Measurements from ENCODE around the gene MICAL3. TPM values are rescaled to one million over a fixed set of nuclear protein-coding genes. Genes with fewer than 3 reads are reported as not detected.
A peak's percentile ranks its signal among the peaks of the same experiment; 100 is the strongest.

Gene MICAL3
- polyA plus RNA-seq, 3 donors = 0.23 to 0.84 TPM; not detected in 1

- no peak overlapping the region for H3K9ac ChIP-seq (ENCODE audit: insufficient read depth, low read length, poor library complexity, severe bottlenecking)
- H3K9me3 ChIP-seq (replicated peaks in 1 of 2; ENCODE audit: control insufficient read depth in 1 of 2, insufficient read depth in 1 of 2, low read length in 2 of 2) = no peaks in the 10 kb centered on the region
- H3K4me1 ChIP-seq (ENCODE audit: control insufficient read depth in 1 of 2, insufficient read depth in 2 of 2, low read length in 2 of 2) = no peaks in the 10 kb centered on the region
- no peaks in the 10 kb centered on the region for H3K27me3 ChIP-seq (ENCODE audit: control insufficient read depth in 2 of 2, insufficient read depth in 2 of 2, low read length in 2 of 2)
- intact Hi-C loops (cut with micrococcal nuclease) = no loop called here
- H3K27ac Mint-ChIP-seq = peak overlapping the region in 1 of 7 donors; percentile 32
- no peak overlapping the region for H3K4me3 ChIP-seq (replicated peaks in 1 of 3; ENCODE audit: low read depth in 2 of 3, low read length in 3 of 3)
- H3K9me3 Mint-ChIP-seq = no peaks in the 10 kb centered on the region
- H3K79me2 ChIP-seq (ENCODE audit: insufficient read depth, low read length) = no peaks in the 10 kb centered on the region
- DNase-seq = no peak
- no peak for TF ChIP-seq CTCF (IDR thresholded peaks at IDR 0.05)
- H3K27me3 Mint-ChIP-seq (ENCODE audit: low read depth in 3 of 3) = peaks cover 0 to 10% (median 2%) of the 10 kb centered on the region in 3 donors
- no peaks in the 10 kb centered on the region for H4K20me1 ChIP-seq (ENCODE audit: insufficient read depth, low read length)
- 83% methylated on average over 6 of the region's 9 CpGs for WGBS (ENCODE audit: insufficient coverage)
- H3K27ac ChIP-seq (ENCODE audit: low read depth in 1 of 2, low read length in 2 of 2) = no peak overlapping the region
- H3K4me3 Mint-ChIP-seq = no peak overlapping the region
- no peak overlapping the region for H3K4me2 ChIP-seq (replicated peaks; ENCODE audit: extremely low read depth, low read length, poor library complexity, severe bottlenecking)
- no peaks in the 10 kb centered on the region for H3K36me3 Mint-ChIP-seq
- no peak overlapping the region for H2AFZ ChIP-seq (ENCODE audit: insufficient read depth, low read depth, low read length, poor library complexity, severe bottlenecking)
- H3K36me3 ChIP-seq (replicated peaks in 1 of 2; ENCODE audit: control insufficient read depth in 1 of 2, insufficient read depth in 2 of 2, low read length in 2 of 2) = no peaks in the 10 kb centered on the region
- H3K4me1 Mint-ChIP-seq = no peaks in the 10 kb centered on the region
These were observed 52.6 kb downstream of the MICAL3 start for GRCh38 chr22:17971711-17972110.

- no peak for DNase-seq
- Histone ChIP-seq H3K79me2 (ENCODE audit: insufficient read depth, low read length) (no peaks in the 10 kb centered on the region), H3K27me3 (ENCODE audit: control insufficient read depth in 2 of 2, insufficient read depth in 2 of 2, low read length in 2 of 2) (no peaks in the 10 kb centered on the region), H3K4me3 (replicated peaks in 1 of 3; ENCODE audit: low read depth in 2 of 3, low read length in 3 of 3) (no peak overlapping the region), H3K4me2 (replicated peaks; ENCODE audit: extremely low read depth, low read length, poor library complexity, severe bottlenecking) (no peak overlapping the region), H4K20me1 (ENCODE audit: insufficient read depth, low read length) (no peaks in the 10 kb centered on the region), H3K27ac (ENCODE audit: low read depth in 1 of 2, low read length in 2 of 2) (no peak overlapping the region), H3K9me3 (replicated peaks in 1 of 2; ENCODE audit: control insufficient read depth in 1 of 2, insufficient read depth in 1 of 2, low read length in 2 of 2) (no peaks in the 10 kb centered on the region), H2AFZ (ENCODE audit: insufficient read depth, low read depth, low read length, poor library complexity, severe bottlenecking) (no peak overlapping the region), H3K36me3 (replicated peaks in 1 of 2; ENCODE audit: control insufficient read depth in 1 of 2, insufficient read depth in 2 of 2, low read length in 2 of 2) (no peaks in the 10 kb centered on the region), H3K4me1 (ENCODE audit: control insufficient read depth in 1 of 2, insufficient read depth in 2 of 2, low read length in 2 of 2) (no peaks in the 10 kb centered on the region), H3K9ac (ENCODE audit: insufficient read depth, low read length, poor library complexity, severe bottlenecking) (no peak overlapping the region)
- no peak overlapping the region for H3K4me3 Mint-ChIP-seq
- WGBS (ENCODE audit: insufficient coverage) = 99% methylated on average over 10 of the region's 10 CpGs
- H3K9me3 Mint-ChIP-seq = no peaks in the 10 kb centered on the region
- no peaks in the 10 kb centered on the region for H3K36me3 Mint-ChIP-seq
- no peak overlapping the region for H3K27ac Mint-ChIP-seq
- intact Hi-C loops (cut with micrococcal nuclease) = no loop called here
- H3K27me3 Mint-ChIP-seq (ENCODE audit: low read depth in 3 of 3) = peaks cover 0 to 6% (median 1%) of the 10 kb centered on the region in 3 donors
- no peak for TF ChIP-seq CTCF (IDR thresholded peaks at IDR 0.05)
- no peaks in the 10 kb centered on the region for H3K4me1 Mint-ChIP-seq
These were observed 54.1 kb downstream of the MICAL3 start for GRCh38 chr22:17970201-17970708.

All from CD14-positive monocyte (primary cell).